GM18873 (cell line): ENCODE results near the gene NEU1.

Source experiments
- ATAC-seq: cut with Tn5 transposase; IDR thresholded peaks from one replicate; pipeline ENCODE4 v1.9.1; 2021; ENCODE audit warnings: mild to moderate bottlenecking, moderate library complexity, moderate number of reproducible peaks; ENCODE audit not compliant: unreplicated experiment, low FRiP score

Gene NEU1

GRCh38 chr6:31896856-31897611 is 34.4 kb upstream of the NEU1 start:
- no peak for ATAC-seq

- ATAC-seq, result no peak
Measured at GRCh38 chr6:31896493-31896855, 33.9 kb upstream of the NEU1 start.

- no peak for ATAC-seq
Measured at GRCh38 chr6:31892821-31893220, 30.2 kb upstream of the NEU1 start.

GRCh38 chr6:31889331-31889972 is 26.8 kb upstream of the NEU1 start:
- ATAC-seq, result no peak

GRCh38 chr6:31888276-31889258 is 25.9 kb upstream of the NEU1 start:
- no peak for ATAC-seq

- ATAC-seq, result no peak
Measured at GRCh38 chr6:31887173-31888007, 24.8 kb upstream of the NEU1 start.

GRCh38 chr6:31886541-31886991 is 23.9 kb upstream of the NEU1 start:
- no peak for ATAC-seq

GRCh38 chr6:31884528-31885035 is 22.0 kb upstream of the NEU1 start:
- no peak for ATAC-seq

GRCh38 chr6:31883676-31884075 is 21.1 kb upstream of the NEU1 start:
- ATAC-seq, result no peak

- ATAC-seq, result no peak
Measured at GRCh38 chr6:31882344-31882743, 19.7 kb upstream of the NEU1 start.

- ATAC-seq, result no peak
Measured at GRCh38 chr6:31881136-31881859, 18.7 kb upstream of the NEU1 start.

- no peak for ATAC-seq
Measured at GRCh38 chr6:31880616-31881015, 18.0 kb upstream of the NEU1 start.

- ATAC-seq, result no peak
Measured at GRCh38 chr6:31879901-31880300, 17.3 kb upstream of the NEU1 start.

GRCh38 chr6:31879143-31879542 is 16.5 kb upstream of the NEU1 start:
- no peak for ATAC-seq

GRCh38 chr6:31878726-31879125 is 16.1 kb upstream of the NEU1 start, which contains the start of gene SLC44A4:
SLC44A4 (minus strand) TSS chr6:31878997; CDS start chr6:31878980, 17 bp downstream.
- ATAC-seq, result no peak

GRCh38 chr6:31878222-31878621 is 15.6 kb upstream of the NEU1 start:
- no peak for ATAC-seq

GRCh38 chr6:31877651-31878161 is 15.1 kb upstream of the NEU1 start:
- ATAC-seq, result no peak

GRCh38 chr6:31877125-31877650 is 14.6 kb upstream of the NEU1 start:
- ATAC-seq, result no peak

- no peak for ATAC-seq
Measured at GRCh38 chr6:31876357-31876756, 13.7 kb upstream of the NEU1 start.
